Gastrocnemius medialis (tissue), 4 donors: ENCODE data around the gene ITGA11.

Experiments used
- CTCF ChIP-seq, 5 experiments: fragments of 450-650 bp in 3 of 5; fragments of 200-600 bp in 2 of 5; sonication (generic) in 2 of 5; IDR thresholded peaks in 4 of 5; conservative IDR thresholded peaks in 1 of 5; 1 replicate in 4 of 5; 2 replicates in 1 of 5; pipeline ENCODE4 v1.5.1; 2016 to 2019; ENCODE audit warnings: antibody characterized with exemption in 5 of 5, mild to moderate bottlenecking in 3 of 5, moderate library complexity in 3 of 5
- POLR2A ChIP-seq, 2 donors: fragments of 450-650 bp; IDR thresholded peaks; one replicate each; pipeline ENCODE4 v1.6.1; 2017; ENCODE audit warnings: antibody characterized with exemption in 2 of 2, mild to moderate bottlenecking in 2 of 2, moderate library complexity in 2 of 2

- TF ChIP-seq CTCF (IDR thresholded peaks at IDR 0.05 in 4 of 5, conservative IDR thresholded peaks at IDR 0.05 in 1 of 5) (no peak), POLR2A (IDR thresholded peaks at IDR 0.05) (no peak)
Measured at GRCh38 chr15:68427366-68427765, 4.6 kb downstream of the ITGA11 start.
